GM21515 (cell line): ENCODE results near the gene POLR3E.

Source experiments
- ATAC-seq: cut with Tn5 transposase; IDR thresholded peaks from one replicate; pipeline ENCODE4 v1.9.1; 2021; ENCODE audit not compliant: unreplicated experiment

POLR3E gene

GRCh38 chr16:22297114-22297870 lies at the start of gene POLR3E:
TSS of gene POLR3E (plus strand) at chr16:22297409. CDS start at chr16:22302969, 5,560 bp downstream.
- peak; percentile 84 for ATAC-seq

GRCh38 chr16:22250522-22250921 lies 46.7 kb upstream of the POLR3E start:
- ATAC-seq: no peak

GRCh38 chr16:22252317-22252716 lies 44.9 kb upstream of the POLR3E start:
- ATAC-seq: no peak

DNA sequence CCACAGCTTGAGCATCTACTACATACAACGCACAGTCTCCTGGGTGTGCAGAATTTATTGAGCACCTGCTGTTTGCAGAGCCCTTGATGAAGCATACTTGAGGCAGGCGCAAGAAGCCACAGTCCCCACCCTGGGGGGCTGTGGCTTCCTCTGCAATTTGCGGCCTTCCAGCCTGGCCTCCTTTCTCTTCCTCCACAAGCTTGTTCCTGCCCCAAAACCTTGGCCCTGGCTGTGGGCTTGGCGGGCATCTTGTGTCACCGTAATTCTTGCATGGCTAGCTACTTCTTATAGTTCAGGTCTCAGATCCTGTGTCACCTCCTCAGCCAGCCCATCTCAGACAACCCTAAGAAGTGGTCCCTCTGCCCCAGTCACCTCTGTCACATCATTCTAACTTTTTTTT lies 43.9 kb upstream of the POLR3E start:
- no peak for ATAC-seq

GRCh38 chr16:22255335-22255734 lies 41.9 kb upstream of the POLR3E start:
- ATAC-seq: no peak

- ATAC-seq: no peak
Measured at GRCh38 chr16:22257440-22257839, 39.8 kb upstream of the POLR3E start.

- ATAC-seq: no peak
Measured at GRCh38 chr16:22260490-22260889, 36.7 kb upstream of the POLR3E start.

DNA sequence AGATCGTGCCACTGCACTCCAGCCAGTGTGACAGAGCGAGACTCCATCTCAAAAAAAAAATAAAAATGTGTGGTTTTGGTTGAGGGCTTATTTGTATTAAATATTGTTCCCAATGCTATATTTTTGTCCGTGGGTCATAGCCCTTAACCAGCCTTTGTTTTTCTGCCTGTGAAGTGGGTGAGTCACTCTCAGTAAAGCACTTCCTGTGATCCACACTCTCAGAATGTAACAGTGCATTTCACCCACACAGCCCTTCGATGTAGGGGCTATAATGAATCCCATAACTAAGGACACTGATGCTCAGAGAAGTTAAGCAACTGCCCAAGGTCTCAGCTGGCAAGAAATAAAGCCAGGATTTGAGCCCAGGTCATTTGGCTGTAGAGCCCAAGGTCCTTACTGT lies 34.7 kb upstream of the POLR3E start:
- no peak for ATAC-seq

DNA sequence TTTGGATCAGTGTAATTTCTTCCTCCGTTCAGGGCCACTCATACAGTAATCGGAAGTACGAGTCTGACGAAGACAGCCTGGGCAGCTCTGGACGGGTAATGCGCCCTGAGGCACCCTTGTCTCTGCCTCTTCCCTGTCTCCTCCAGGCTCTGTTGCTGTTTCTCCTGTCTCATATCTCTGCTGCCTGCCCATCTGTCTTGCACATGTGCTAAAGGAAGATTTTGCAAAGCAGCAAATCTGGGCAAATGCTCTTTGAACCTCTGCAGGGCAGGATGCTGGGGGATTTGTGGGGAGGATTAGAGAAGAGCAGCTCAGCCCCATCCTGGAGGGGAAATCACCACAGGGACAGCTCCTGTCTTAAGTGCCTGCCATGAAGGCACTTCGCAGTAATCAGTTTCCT lies 32.4 kb upstream of the POLR3E start:
- no peak for ATAC-seq

DNA sequence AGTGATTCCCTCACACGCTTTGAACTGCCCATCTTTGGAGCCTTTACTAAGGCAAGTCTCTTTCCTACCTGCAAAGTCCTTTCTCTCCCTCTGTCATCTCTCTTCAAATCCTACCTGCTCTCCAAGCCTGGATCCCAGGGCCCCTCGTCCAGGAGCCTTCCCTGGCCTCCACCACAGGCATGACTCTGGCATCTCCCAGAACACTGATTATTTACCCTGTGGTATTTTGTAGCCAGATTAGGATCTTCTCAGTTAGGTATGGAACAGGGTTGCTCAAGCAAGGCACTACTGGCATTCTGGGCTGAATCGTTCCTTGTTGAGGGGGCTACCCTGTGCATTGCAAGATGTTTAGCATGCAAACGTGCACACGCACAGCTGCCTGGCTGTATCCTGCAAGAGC lies 31.9 kb upstream of the POLR3E start:
- ATAC-seq: no peak

DNA sequence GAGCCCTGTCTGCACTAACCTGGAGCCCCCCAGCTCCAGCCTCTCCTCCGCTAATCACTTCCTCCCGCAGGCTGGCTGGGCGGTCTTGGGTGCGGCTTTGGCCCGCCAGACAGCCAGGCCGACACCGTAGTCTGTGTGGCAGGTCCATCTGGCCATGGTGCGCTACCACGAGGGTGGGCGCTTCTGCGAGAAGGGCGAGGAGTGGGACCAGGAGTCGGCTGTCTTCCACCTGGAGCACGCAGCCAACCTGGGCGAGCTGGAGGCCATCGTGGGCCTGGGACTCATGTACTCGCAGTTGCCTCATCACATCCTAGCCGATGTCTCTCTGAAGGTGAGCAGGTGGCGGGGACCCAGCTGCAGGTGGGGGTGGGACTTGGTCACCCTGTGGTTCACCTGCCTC lies 30.7 kb upstream of the POLR3E start:
- no peak for ATAC-seq

DNA sequence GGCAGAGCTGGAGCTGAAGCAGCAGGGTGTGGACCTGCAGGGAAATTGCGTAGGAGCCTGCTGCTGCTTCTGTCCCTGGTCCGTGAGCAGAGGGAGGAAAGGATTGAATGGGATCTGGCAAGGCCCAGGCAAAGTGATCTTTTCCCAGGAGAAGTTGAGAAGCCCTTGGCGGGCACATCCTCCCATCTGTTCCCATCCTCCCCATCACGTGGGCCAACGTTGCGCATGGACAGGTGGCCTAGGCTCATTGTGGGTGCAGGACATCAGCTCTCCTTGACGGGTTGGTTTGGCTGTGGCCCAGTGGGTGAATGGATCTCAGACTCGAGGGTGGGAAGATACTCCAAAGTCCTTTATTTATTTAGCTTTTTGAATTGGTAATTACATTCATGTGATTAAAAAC lies 29.4 kb upstream of the POLR3E start:
- no peak for ATAC-seq

DNA sequence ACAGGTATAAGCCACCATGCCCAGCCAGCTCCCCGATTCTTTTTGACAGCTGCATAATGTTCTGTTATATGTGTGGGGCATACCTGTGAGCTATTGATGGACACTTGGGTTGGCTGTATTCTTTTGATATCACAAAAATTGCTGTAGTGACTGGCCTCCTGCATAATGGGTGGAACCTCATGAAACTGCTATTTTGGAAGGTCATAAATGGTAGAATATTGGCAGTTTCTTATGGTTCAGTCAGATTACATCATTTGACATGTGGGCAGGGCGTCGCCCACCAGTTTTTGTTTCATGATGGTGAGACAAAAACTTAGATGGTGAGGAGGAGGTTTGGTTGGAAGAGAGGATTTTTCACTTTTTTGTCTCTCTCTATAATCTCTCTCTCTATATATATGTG lies 26.7 kb upstream of the POLR3E start:
- ATAC-seq: no peak

DNA sequence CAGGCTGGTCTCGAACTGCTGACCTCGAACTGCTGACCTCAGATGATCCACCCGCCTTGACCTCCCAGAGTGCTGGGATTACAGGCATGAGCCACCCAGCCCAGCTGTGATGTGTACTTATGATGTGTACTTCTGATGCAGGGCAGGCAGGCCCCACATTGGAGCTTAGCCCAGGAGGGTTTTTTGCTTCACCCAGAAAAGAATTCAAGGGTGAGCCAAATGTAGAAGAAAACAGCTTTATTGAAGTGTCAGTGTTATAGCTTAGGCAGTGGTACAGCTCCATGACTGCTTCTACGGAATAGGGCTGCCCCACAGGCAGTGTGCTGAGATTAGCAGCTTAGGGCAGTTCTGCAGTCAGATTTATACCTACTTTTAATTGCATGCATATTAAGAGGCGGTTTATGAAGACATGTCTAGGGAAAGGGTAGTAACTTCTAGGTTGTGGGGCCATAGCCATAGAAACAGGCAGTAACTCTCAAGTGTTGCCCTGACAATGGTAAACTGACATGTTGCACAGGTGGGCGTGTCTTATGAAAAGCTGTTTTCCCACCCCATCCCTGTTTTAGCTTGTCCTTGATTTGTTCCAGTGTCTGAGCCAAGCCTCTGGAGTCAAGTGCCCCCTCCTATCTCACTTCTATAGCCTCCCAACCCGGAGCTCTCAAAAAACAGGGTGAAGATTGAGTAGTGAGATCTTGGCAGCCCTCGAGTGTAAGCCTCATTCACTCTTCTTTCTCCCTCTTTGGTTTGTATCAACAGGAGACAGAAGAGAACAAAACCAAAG lies 24.1 kb upstream of the POLR3E start:
- no peak for ATAC-seq

- ATAC-seq: no peak
Measured at GRCh38 chr16:22274916-22275315, 22.3 kb upstream of the POLR3E start.

- no peak for ATAC-seq
Measured at GRCh38 chr16:22278441-22279230, 18.6 kb upstream of the POLR3E start.

GRCh38 chr16:22282254-22282892 lies 14.8 kb upstream of the POLR3E start:
- no peak for ATAC-seq

DNA sequence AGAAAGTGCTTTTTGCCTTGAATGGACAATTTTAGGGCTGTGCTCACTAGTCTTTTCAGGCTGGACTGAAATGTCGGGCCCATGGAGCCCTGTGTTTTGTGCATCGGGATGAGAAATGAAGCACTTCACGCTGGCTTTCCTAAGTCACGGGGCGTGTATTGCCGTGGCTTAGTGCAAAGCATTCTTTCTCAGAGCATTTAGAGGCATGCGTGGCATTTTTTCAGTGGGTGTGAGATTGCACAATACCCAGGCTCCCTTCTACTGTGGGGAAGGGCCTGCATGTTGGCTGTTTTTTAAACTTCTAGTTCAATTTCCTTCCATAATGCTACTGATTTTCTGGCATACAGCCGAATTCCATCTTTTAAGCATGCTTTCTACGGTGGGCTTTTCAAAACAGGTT lies 12.6 kb upstream of the POLR3E start:
- no peak for ATAC-seq

DNA sequence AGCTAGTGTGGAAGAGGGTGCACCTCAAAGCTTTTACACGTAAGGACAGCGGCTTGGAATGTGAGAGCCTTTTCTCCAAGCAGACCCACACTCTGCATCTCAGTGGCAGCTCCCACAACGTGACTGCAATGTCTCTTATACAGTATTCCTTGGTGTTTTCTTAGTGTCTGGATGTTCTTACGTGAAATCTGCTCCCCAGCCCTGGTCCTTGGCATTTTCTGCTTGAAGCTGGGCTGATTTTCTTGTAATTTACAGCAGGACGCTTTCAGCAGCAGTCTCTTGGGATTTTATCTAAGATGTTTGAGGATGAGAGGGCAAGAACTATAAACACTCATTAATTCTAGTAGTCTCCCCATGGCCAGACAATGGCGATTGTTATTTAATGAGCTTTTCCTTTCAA lies 12.1 kb upstream of the POLR3E start:
- ATAC-seq: no peak

DNA sequence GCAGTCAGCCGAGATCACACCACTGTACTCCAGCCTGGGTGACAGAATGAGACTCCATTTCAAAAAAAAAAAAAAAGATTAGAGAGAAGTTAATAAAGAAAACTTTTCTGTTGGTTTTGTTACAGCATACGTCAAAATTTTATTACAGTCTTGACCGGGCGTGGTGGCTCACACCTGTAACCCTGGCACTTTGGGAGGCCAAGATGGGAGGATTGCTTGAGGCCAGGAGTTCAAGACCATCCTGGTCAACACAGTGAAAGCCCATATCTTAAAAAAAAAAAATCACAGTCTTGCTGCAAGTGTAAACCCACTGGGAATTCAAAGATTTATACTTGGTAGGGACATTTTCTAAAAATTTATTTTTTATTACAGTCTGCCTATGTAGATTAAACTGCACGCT lies 6.2 kb upstream of the POLR3E start:
- no peak for ATAC-seq

- no peak for ATAC-seq
Measured at GRCh38 chr16:22291860-22292318, 5.3 kb upstream of the POLR3E start.
